HEK293 (cell line): Measurements from ENCODE around the gene UNCX.

Source experiments
- CTCF ChIA-PET: fragments of 350-600 bp; formaldehyde crosslinking; extraction: SDS; loops from one replicate; lab custom pipeline; 2021; ENCODE audit warnings: antibody characterized with exemption; lab: Yijun Ruan, JAX
- POLR2A ChIA-PET: fragments of 300-600 bp; formaldehyde crosslinking; extraction: SDS; loops from one replicate; lab custom pipeline; 2020; ENCODE audit warnings: antibody characterized with exemption, inconsistent platforms; lab: Yijun Ruan, JAX
- H3K27ac ChIP-seq: fragments of 200-500 bp; sonication (Bioruptor generic); 2 replicates; pipeline ENCODE4 v1.5.1; 2014; ENCODE audit warnings: low read depth, low read length, control low read depth, inconsistent platforms; ENCODE audit errors: extremely low read depth
- H3K36me3 ChIP-seq, 2 experiments: fragments of 200-500 bp in 1 of 2; sonication (Bioruptor generic) in 1 of 2; 1 replicate in 1 of 2; 2 replicates in 1 of 2; pipeline ENCODE4 v1.5.1; 2014 to 2017; ENCODE audit warnings: inconsistent platforms in 2 of 2, low read length in 2 of 2; ENCODE audit not compliant: control insufficient read depth in 2 of 2, insufficient read depth in 1 of 2
- H3K4me1 ChIP-seq: fragments of 200-500 bp; sonication (Bioruptor generic); 2 replicates; pipeline ENCODE4 v1.5.1; 2014; ENCODE audit warnings: mild to moderate bottlenecking, low read length, inconsistent platforms; ENCODE audit not compliant: control insufficient read depth, insufficient read depth
- H3K4me3 ChIP-seq: 2 replicates; pipeline ENCODE4 v1.5.1; 2011; ENCODE audit warnings: low read depth, mild to moderate bottlenecking, control low read depth, low read length, moderate library complexity
- H3K9me3 ChIP-seq: fragments of 200-500 bp; sonication (Bioruptor generic); 2 replicates; pipeline ENCODE4 v1.5.1; 2014; ENCODE audit warnings: low read depth, low read length, inconsistent platforms; ENCODE audit not compliant: control insufficient read depth, insufficient read depth
- EGR2 ChIP-seq: fragments of 450-650 bp; formaldehyde crosslinking; IDR thresholded peaks from 2 replicates; pipeline ENCODE4 v1.5.1; 2016; ENCODE audit warnings: low read depth, missing biosample characterization, missing genetic modification characterization
- INSM2 ChIP-seq: fragments of 450-650 bp; formaldehyde crosslinking; IDR thresholded peaks from 2 replicates; pipeline ENCODE4 v1.5.1; 2016; ENCODE audit warnings: missing biosample characterization, missing genetic modification characterization
- KLF8 ChIP-seq: fragments of 450-650 bp; formaldehyde crosslinking; IDR thresholded peaks from 2 replicates; pipeline ENCODE4 v1.5.1; 2016; ENCODE audit warnings: missing biosample characterization, missing genetic modification characterization
- MYNN ChIP-seq: fragments of 450-650 bp; formaldehyde crosslinking; IDR thresholded peaks from 2 replicates; pipeline ENCODE4 v1.5.1; 2016; ENCODE audit warnings: missing biosample characterization, missing genetic modification characterization, borderline replicate concordance
- TSHZ1 ChIP-seq: fragments of 450-650 bp; formaldehyde crosslinking; IDR thresholded peaks from 2 replicates; pipeline ENCODE4 v1.5.1; 2016; ENCODE audit warnings: missing biosample characterization, missing genetic modification characterization, borderline replicate concordance
- WT1 ChIP-seq: fragments of 450-650 bp; formaldehyde crosslinking; IDR thresholded peaks from 2 replicates; pipeline ENCODE4 v1.5.1; 2016; ENCODE audit warnings: missing biosample characterization, missing genetic modification characterization
- ZBTB26 ChIP-seq: fragments of 450-650 bp; formaldehyde crosslinking; optimal IDR thresholded peaks from 2 replicates; pipeline ENCODE3; 2016; ENCODE audit warnings: missing biosample characterization, mild to moderate bottlenecking, missing genetic modification characterization
- ZIC2 ChIP-seq: fragments of 450-650 bp; formaldehyde crosslinking; IDR thresholded peaks from 2 replicates; pipeline ENCODE4 v1.5.1; 2016; ENCODE audit warnings: missing biosample characterization, missing genetic modification characterization
- ZNF10 ChIP-seq: fragments of 450-650 bp; formaldehyde crosslinking; IDR thresholded peaks from 2 replicates; pipeline ENCODE4 v1.5.1; 2017; ENCODE audit warnings: missing biosample characterization, missing genetic modification characterization
- ZNF132 ChIP-seq: fragments of 450-650 bp; formaldehyde crosslinking; IDR thresholded peaks from 2 replicates; pipeline ENCODE4 v1.5.1; 2017; ENCODE audit warnings: missing biosample characterization, missing genetic modification characterization, borderline replicate concordance
- ZNF169 ChIP-seq: fragments of 450-650 bp; formaldehyde crosslinking; IDR thresholded peaks from 2 replicates; pipeline ENCODE4 v1.5.1; 2016; ENCODE audit warnings: missing biosample characterization, missing genetic modification characterization
- ZNF324 ChIP-seq: fragments of 450-650 bp; formaldehyde crosslinking; IDR thresholded peaks from 2 replicates; pipeline ENCODE4 v1.5.1; 2016; ENCODE audit warnings: missing biosample characterization, missing genetic modification characterization
- ZNF423 ChIP-seq: fragments of 450-650 bp; formaldehyde crosslinking; IDR thresholded peaks from 2 replicates; pipeline ENCODE4 v1.5.1; 2016; ENCODE audit warnings: missing biosample characterization, missing genetic modification characterization
- ZNF488 ChIP-seq: fragments of 450-650 bp; formaldehyde crosslinking; IDR thresholded peaks from 2 replicates; pipeline ENCODE4 v1.5.1; 2016; ENCODE audit warnings: missing biosample characterization, missing genetic modification characterization
- ZNF561 ChIP-seq: fragments of 450-650 bp; IDR thresholded peaks from 2 replicates; pipeline ENCODE4 v1.5.1; 2018; ENCODE audit warnings: missing biosample characterization, missing genetic modification characterization, borderline replicate concordance
- ZSCAN23 ChIP-seq: fragments of 450-650 bp; formaldehyde crosslinking; IDR thresholded peaks from 2 replicates; pipeline ENCODE4 v1.5.1; 2016; ENCODE audit warnings: missing biosample characterization, missing genetic modification characterization
- TF ChIP-seq, protein P1 (sequence below): fragments of 450-650 bp; formaldehyde crosslinking; IDR thresholded peaks from 2 replicates; pipeline ENCODE4 v1.5.1; 2016; ENCODE audit warnings: missing biosample characterization, missing genetic modification characterization, low read depth
- TF ChIP-seq, protein P2 (sequence below): fragments of 450-650 bp; formaldehyde crosslinking; IDR thresholded peaks from 2 replicates; pipeline ENCODE4 v1.5.1; 2016; ENCODE audit warnings: missing biosample characterization, missing genetic modification characterization, borderline replicate concordance
- TF ChIP-seq, protein P3 (sequence below): fragments of 450-650 bp; formaldehyde crosslinking; IDR thresholded peaks from 2 replicates; pipeline ENCODE4 v1.5.1; 2016; ENCODE audit warnings: missing biosample characterization, missing genetic modification characterization
- TF ChIP-seq, protein P4 (sequence below): fragments of 450-650 bp; formaldehyde crosslinking; IDR thresholded peaks from 2 replicates; pipeline ENCODE4 v1.5.1; 2016; ENCODE audit warnings: missing biosample characterization, missing genetic modification characterization

The UNCX gene

GRCh38 chr7:1274121-1274875, 41.6 kb downstream of the UNCX start (continued):
- no peak for TF ChIP-seq ZNF488 (tag by site-specific recombination)
- TF ChIP-seq, protein P1, sequence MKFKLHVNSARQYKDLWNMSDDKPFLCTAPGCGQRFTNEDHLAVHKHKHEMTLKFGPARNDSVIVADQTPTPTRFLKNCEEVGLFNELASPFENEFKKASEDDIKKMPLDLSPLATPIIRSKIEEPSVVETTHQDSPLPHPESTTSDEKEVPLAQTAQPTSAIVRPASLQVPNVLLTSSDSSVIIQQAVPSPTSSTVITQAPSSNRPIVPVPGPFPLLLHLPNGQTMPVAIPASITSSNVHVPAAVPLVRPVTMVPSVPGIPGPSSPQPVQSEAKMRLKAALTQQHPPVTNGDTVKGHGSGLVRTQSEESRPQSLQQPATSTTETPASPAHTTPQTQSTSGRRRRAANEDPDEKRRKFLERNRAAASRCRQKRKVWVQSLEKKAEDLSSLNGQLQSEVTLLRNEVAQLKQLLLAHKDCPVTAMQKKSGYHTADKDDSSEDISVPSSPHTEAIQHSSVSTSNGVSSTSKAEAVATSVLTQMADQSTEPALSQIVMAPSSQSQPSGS (tag by site-specific recombination): no peak
- no peak for TF ChIP-seq EGR2
- TF ChIP-seq, protein P2, sequence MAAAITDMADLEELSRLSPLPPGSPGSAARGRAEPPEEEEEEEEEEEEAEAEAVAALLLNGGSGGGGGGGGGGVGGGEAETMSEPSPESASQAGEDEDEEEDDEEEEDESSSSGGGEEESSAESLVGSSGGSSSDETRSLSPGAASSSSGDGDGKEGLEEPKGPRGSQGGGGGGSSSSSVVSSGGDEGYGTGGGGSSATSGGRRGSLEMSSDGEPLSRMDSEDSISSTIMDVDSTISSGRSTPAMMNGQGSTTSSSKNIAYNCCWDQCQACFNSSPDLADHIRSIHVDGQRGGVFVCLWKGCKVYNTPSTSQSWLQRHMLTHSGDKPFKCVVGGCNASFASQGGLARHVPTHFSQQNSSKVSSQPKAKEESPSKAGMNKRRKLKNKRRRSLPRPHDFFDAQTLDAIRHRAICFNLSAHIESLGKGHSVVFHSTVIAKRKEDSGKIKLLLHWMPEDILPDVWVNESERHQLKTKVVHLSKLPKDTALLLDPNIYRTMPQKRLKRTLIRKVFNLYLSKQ (tag by site-specific recombination): no peak
- no peak for TF ChIP-seq INSM2
- TF ChIP-seq ZNF423 (tag by site-specific recombination): no peak
- TF ChIP-seq ZBTB26 (tag by site-specific recombination): no peak
- no peak for TF ChIP-seq TSHZ1 (tag by site-specific recombination)
- TF ChIP-seq ZNF10 (tag by site-specific recombination): no peak
- TF ChIP-seq ZNF132 (tag by site-specific recombination): no peak
- TF ChIP-seq ZSCAN23 (tag by site-specific recombination): no peak
- no peak for TF ChIP-seq ZNF561 (tag by site-specific recombination)
- TF ChIP-seq, all 188 proteins: peak for 0

- no peaks in the 10 kb centered on the region for H3K9me3 ChIP-seq
- no peak overlapping the region for H3K4me3 ChIP-seq
- H3K4me1 ChIP-seq: no peaks in the 10 kb centered on the region
- no peaks in the 10 kb centered on the region for H3K36me3 ChIP-seq
- ChIA-PET POLR2A (no interaction called here), CTCF (no interaction called here)
- no peak overlapping the region for H3K27ac ChIP-seq
- no peak for TF ChIP-seq KLF8 (tag by site-specific recombination)
- TF ChIP-seq ZNF423 (tag by site-specific recombination): no peak
- TF ChIP-seq, protein P3, sequence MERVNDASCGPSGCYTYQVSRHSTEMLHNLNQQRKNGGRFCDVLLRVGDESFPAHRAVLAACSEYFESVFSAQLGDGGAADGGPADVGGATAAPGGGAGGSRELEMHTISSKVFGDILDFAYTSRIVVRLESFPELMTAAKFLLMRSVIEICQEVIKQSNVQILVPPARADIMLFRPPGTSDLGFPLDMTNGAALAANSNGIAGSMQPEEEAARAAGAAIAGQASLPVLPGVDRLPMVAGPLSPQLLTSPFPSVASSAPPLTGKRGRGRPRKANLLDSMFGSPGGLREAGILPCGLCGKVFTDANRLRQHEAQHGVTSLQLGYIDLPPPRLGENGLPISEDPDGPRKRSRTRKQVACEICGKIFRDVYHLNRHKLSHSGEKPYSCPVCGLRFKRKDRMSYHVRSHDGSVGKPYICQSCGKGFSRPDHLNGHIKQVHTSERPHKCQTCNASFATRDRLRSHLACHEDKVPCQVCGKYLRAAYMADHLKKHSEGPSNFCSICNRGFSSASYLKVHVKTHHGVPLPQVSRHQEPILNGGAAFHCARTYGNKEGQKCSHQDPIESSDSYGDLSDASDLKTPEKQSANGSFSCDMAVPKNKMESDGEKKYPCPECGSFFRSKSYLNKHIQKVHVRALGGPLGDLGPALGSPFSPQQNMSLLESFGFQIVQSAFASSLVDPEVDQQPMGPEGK (tag by site-specific recombination): no peak
- no peak for TF ChIP-seq MYNN
- no peak for TF ChIP-seq ZNF324 (tag by site-specific recombination)
- no peak for TF ChIP-seq ZIC2 (tag by site-specific recombination)
- TF ChIP-seq ZNF169 (tag by site-specific recombination): no peak
- TF ChIP-seq, protein P4, sequence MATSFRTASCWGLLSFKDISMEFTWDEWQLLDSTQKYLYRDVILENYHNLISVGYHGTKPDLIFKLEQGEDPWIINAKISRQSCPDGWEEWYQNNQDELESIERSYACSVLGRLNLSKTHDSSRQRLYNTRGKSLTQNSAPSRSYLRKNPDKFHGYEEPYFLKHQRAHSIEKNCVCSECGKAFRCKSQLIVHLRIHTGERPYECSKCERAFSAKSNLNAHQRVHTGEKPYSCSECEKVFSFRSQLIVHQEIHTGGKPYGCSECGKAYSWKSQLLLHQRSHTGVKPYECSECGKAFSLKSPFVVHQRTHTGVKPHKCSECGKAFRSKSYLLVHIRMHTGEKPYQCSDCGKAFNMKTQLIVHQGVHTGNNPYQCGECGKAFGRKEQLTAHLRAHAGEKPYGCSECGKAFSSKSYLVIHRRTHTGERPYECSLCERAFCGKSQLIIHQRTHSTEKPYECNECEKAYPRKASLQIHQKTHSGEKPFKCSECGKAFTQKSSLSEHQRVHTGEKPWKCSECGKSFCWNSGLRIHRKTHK (tag by site-specific recombination): no peak
- no peak for TF ChIP-seq WT1 (tag by site-specific recombination)
These were observed 42.3 kb downstream of the UNCX start for GRCh38 chr7:1274876-1275375.
